GM21367 (cell line): ENCODE results near the gene DPY19L2.
"Not testable (repeated sequence)": the region's sequence is repeated elsewhere in the genome, so short reads cannot be mapped to it uniquely, and the experiment has no call there.

Experiments used
- ATAC-seq: cut with Tn5 transposase; IDR thresholded peaks from one replicate; pipeline ENCODE4 v1.9.1; 2021; ENCODE audit not compliant: unreplicated experiment

Gene DPY19L2

GRCh38 chr12:63668028-63668799 lies at the start of gene DPY19L2:
DPY19L2 (minus strand) TSS chr12:63668493; CDS start chr12:63668393, 100 bp downstream.
- ATAC-seq, result peak; percentile 63

- not testable (repeated sequence) for ATAC-seq
Measured at GRCh38 chr12:63716891-63717290, 48.6 kb upstream of the DPY19L2 start.

GRCh38 chr12:63715107-63715625 lies 46.9 kb upstream of the DPY19L2 start:
- ATAC-seq, result not testable (repeated sequence)

- ATAC-seq, result not testable (repeated sequence)
Measured at GRCh38 chr12:63714409-63714808, 46.1 kb upstream of the DPY19L2 start.

GRCh38 chr12:63713681-63714075 lies 45.4 kb upstream of the DPY19L2 start:
- not testable (repeated sequence) for ATAC-seq

GRCh38 chr12:63712979-63713680 lies 44.8 kb upstream of the DPY19L2 start:
- not testable (repeated sequence) for ATAC-seq

GRCh38 chr12:63712376-63712974 lies 44.2 kb upstream of the DPY19L2 start:
- ATAC-seq, result peak; percentile 55

- not testable (repeated sequence) for ATAC-seq
Measured at GRCh38 chr12:63711339-63711738, 43.0 kb upstream of the DPY19L2 start.

- no peak for ATAC-seq
Measured at GRCh38 chr12:63706336-63706735, 38.0 kb upstream of the DPY19L2 start.

- ATAC-seq, result not testable (repeated sequence)
Measured at GRCh38 chr12:63699678-63700382, 31.5 kb upstream of the DPY19L2 start.

GRCh38 chr12:63699011-63699410 lies 30.7 kb upstream of the DPY19L2 start:
- ATAC-seq, result not testable (repeated sequence)

GRCh38 chr12:63690837-63691236 lies 22.5 kb upstream of the DPY19L2 start:
- ATAC-seq, result not testable (repeated sequence)

- ATAC-seq, result not testable (repeated sequence)
Measured at GRCh38 chr12:63689141-63689540, 20.8 kb upstream of the DPY19L2 start.

- ATAC-seq, result not testable (repeated sequence)
Measured at GRCh38 chr12:63686623-63687022, 18.3 kb upstream of the DPY19L2 start.

GRCh38 chr12:63685789-63686188 lies 17.5 kb upstream of the DPY19L2 start:
- ATAC-seq, result not testable (repeated sequence)

GRCh38 chr12:63682617-63683016 lies 14.3 kb upstream of the DPY19L2 start:
- not testable (repeated sequence) for ATAC-seq

GRCh38 chr12:63680758-63681157 lies 12.5 kb upstream of the DPY19L2 start:
- ATAC-seq, result not testable (repeated sequence)

- not testable (repeated sequence) for ATAC-seq
Measured at GRCh38 chr12:63672550-63672949, 4.3 kb upstream of the DPY19L2 start.

GRCh38 chr12:63669936-63670335 lies 1.6 kb upstream of the DPY19L2 start:
- not testable (repeated sequence) for ATAC-seq

GRCh38 chr12:63669427-63669826 lies 1.1 kb upstream of the DPY19L2 start:
- not testable (repeated sequence) for ATAC-seq
